ENCODE measurements around the gene SLC30A10.
"Not testable (repeated sequence)": the region's sequence is repeated elsewhere in the genome, so short reads cannot be mapped to it uniquely, and the experiment has no call there.

The SLC30A10 gene

GRCh38 chr1:219913005-219913770 is 15.2 kb downstream of the SLC30A10 start:
- no peak for DNase-seq (ENCODE audit: low read depth, low spot score)
- in situ Hi-C loops (cut with HindIII; ENCODE audit: low sequenced_read_pairs): no loop called here
- H3K4me3 ChIP-seq (ENCODE audit: low read depth, low read length): no peak overlapping the region
- no peak for TF ChIP-seq CTCF (IDR thresholded peaks at IDR 0.05; ENCODE audit: low read depth, low read length)

GRCh38 chr1:219910716-219911115 is 17.6 kb downstream of the SLC30A10 start:
- no peak overlapping the region for H3K4me3 ChIP-seq (ENCODE audit: low read depth, low read length)
- DNase-seq (ENCODE audit: low read depth, low spot score): no peak
- in situ Hi-C loops (cut with HindIII; ENCODE audit: low sequenced_read_pairs): no loop called here
- TF ChIP-seq CTCF (IDR thresholded peaks at IDR 0.05; ENCODE audit: low read depth, low read length): no peak

- H3K4me3 ChIP-seq (ENCODE audit: low read depth, low read length): no peak overlapping the region
- DNase-seq (ENCODE audit: low read depth, low spot score): no peak
- TF ChIP-seq CTCF (IDR thresholded peaks at IDR 0.05; ENCODE audit: low read depth, low read length): no peak
Observed at GRCh38 chr1:219909476-219909875, 18.9 kb downstream of the SLC30A10 start.

GRCh38 chr1:219908170-219908569 is 20.2 kb downstream of the SLC30A10 start:
- H3K4me3 ChIP-seq (ENCODE audit: low read depth, low read length): no peak overlapping the region
- in situ Hi-C loops (cut with HindIII; ENCODE audit: low sequenced_read_pairs): no loop called here
- DNase-seq (ENCODE audit: low read depth, low spot score): no peak
- no peak for TF ChIP-seq CTCF (IDR thresholded peaks at IDR 0.05; ENCODE audit: low read depth, low read length)

More at GRCh38 chr1:219909476-219909875, 18.9 kb downstream of the SLC30A10 start:
- in situ Hi-C loops (cut with HindIII; ENCODE audit: low sequenced_read_pairs): no loop called here

- no peak overlapping the region for H3K4me3 ChIP-seq (ENCODE audit: low read depth, low read length)
- in situ Hi-C loops (cut with HindIII; ENCODE audit: low sequenced_read_pairs): no loop called here
- DNase-seq (ENCODE audit: low read depth, low spot score): no peak
- TF ChIP-seq CTCF (IDR thresholded peaks at IDR 0.05; ENCODE audit: low read depth, low read length): no peak
Observed at GRCh38 chr1:219907772-219908070, 20.6 kb downstream of the SLC30A10 start.

GRCh38 chr1:219906924-219907771 is 21.2 kb downstream of the SLC30A10 start:
- H3K4me3 ChIP-seq (ENCODE audit: low read depth, low read length): no peak overlapping the region
- in situ Hi-C loops (cut with HindIII; ENCODE audit: low sequenced_read_pairs): no loop called here
- DNase-seq (ENCODE audit: low read depth, low spot score): no peak
- no peak for TF ChIP-seq CTCF (IDR thresholded peaks at IDR 0.05; ENCODE audit: low read depth, low read length)

GRCh38 chr1:219906565-219906923 is 21.8 kb downstream of the SLC30A10 start:
- H3K4me3 ChIP-seq (ENCODE audit: low read depth, low read length); in situ Hi-C loops (cut with HindIII; ENCODE audit: low sequenced_read_pairs); DNase-seq (ENCODE audit: low read depth, low spot score): not testable (repeated sequence)

Data from astrocyte of the spinal cord (primary cell).